Keratinocyte (primary cell): Measurements from ENCODE around the gene QSOX1. TPM values are rescaled to one million over a fixed set of nuclear protein-coding genes. Genes with fewer than 3 reads are reported as not detected.

Experiments used
- DNase-seq: peaks from one replicate; pipeline ENCODE4 v3.0.0-alpha.2; 2011; ENCODE audit warnings: low read depth, missing footprints, low spot score
- FAIRE-seq: peaks from 2 replicates; lab custom pipeline; 2011; peaks lifted over from hg19 to GRCh38; lab: Jason Lieb, UNC
- H2AFZ ChIP-seq: 2 replicates; pipeline ENCODE4 v1.6.0; 2012; ENCODE audit warnings: low read length, control low read depth, inconsistent platforms; ENCODE audit not compliant: control insufficient read depth
- H3K27ac ChIP-seq: 2 replicates; pipeline ENCODE4 v1.5.1; 2011; ENCODE audit warnings: low read length; ENCODE audit not compliant: control insufficient read depth, insufficient read depth
- H3K27me3 ChIP-seq: 3 replicates; pipeline ENCODE4 v1.6.0; 2011; ENCODE audit warnings: low read length; ENCODE audit not compliant: control insufficient read depth, insufficient read depth; ENCODE audit errors: extremely low read depth
- H3K36me3 ChIP-seq, 2 experiments: 2 replicates in 1 of 2; 3 replicates in 1 of 2; pipeline ENCODE4 v1.5.1; 2011; ENCODE audit warnings: low read length in 2 of 2, mild to moderate bottlenecking in 1 of 2; ENCODE audit not compliant: control insufficient read depth in 2 of 2, insufficient read depth in 2 of 2; ENCODE audit errors: extremely low read depth in 1 of 2
- H3K4me1 ChIP-seq: 3 replicates; pipeline ENCODE4 v1.5.1; 2011; ENCODE audit warnings: low read length; ENCODE audit not compliant: control insufficient read depth, insufficient read depth; ENCODE audit errors: extremely low read depth
- H3K4me2 ChIP-seq: 3 replicates; pipeline ENCODE4 v1.6.0; 2011; ENCODE audit warnings: low read depth, low read length; ENCODE audit not compliant: control insufficient read depth, insufficient read depth; ENCODE audit errors: extremely low read depth
- H3K4me3 ChIP-seq, 3 experiments: fragments of 200-600 bp in 1 of 3; sonication (generic) in 1 of 3; 2 replicates in 2 of 3; 3 replicates in 1 of 3; pipeline ENCODE4 v1.5.1; 2011 to 2016; ENCODE audit warnings: low read length in 3 of 3, mild to moderate bottlenecking in 3 of 3, control low read depth in 2 of 3, inconsistent platforms in 1 of 3, low read depth in 1 of 3, mixed read lengths in 1 of 3, mixed run types in 1 of 3, moderate library complexity in 1 of 3; ENCODE audit not compliant: control insufficient read depth in 2 of 3, insufficient read depth in 2 of 3; ENCODE audit errors: extremely low read depth in 1 of 3
- H3K79me2 ChIP-seq: 2 replicates; pipeline ENCODE4 v1.6.0; 2012; ENCODE audit warnings: low read length; ENCODE audit not compliant: control insufficient read depth, insufficient read depth
- H3K9ac ChIP-seq: 3 replicates; pipeline ENCODE4 v1.6.0; 2011; ENCODE audit warnings: low read length; ENCODE audit not compliant: control insufficient read depth, insufficient read depth; ENCODE audit errors: extremely low read depth
- H3K9me1 ChIP-seq: 3 replicates; pipeline ENCODE4 v1.6.0; 2011; ENCODE audit warnings: low read length; ENCODE audit not compliant: control insufficient read depth, insufficient read depth; ENCODE audit errors: extremely low read depth
- H3K9me3 ChIP-seq: 2 replicates; pipeline ENCODE4 v1.5.1; 2012; ENCODE audit warnings: low read depth, low read length; ENCODE audit not compliant: control insufficient read depth
- H4K20me1 ChIP-seq: 3 replicates; pipeline ENCODE4 v1.6.0; 2011; ENCODE audit warnings: low read length; ENCODE audit not compliant: control insufficient read depth, insufficient read depth; ENCODE audit errors: extremely low read depth
- CTCF ChIP-seq, 3 experiments: IDR thresholded peaks in 1 of 3; conservative IDR thresholded peaks in 1 of 3; optimal IDR thresholded peaks in 1 of 3; 2 replicates in 2 of 3; 3 replicates in 1 of 3; pipeline versions ENCODE3 to v1.5.1; 2011; ENCODE audit warnings: low read length in 3 of 3, mild to moderate bottlenecking in 3 of 3, moderate library complexity in 2 of 3, control low read depth in 1 of 3, inconsistent platforms in 1 of 3; ENCODE audit not compliant: insufficient read depth in 2 of 3; ENCODE audit errors: extremely low read depth in 1 of 3
- EZH2 ChIP-seq: IDR thresholded peaks from one replicate; pipeline ENCODE4 v1.6.1; 2012; ENCODE audit warnings: inconsistent platforms, mild to moderate bottlenecking, low read length, moderate library complexity
- dilution Hi-C: fragments of 300-500 bp; cut with MboI; formaldehyde crosslinking; loops from one replicate; pipeline ENCODE4 v1.7.0; 2020; ENCODE audit warnings: low sequenced_read_pairs; ENCODE audit not compliant: extremely low pct_ligation_motif_present
- polyA plus RNA-seq, 5 experiments: library from polyadenylated mRNA; depleted of rRNA in 3 of 5; stranded (reverse) in 3 of 5; stranded (forward) in 1 of 5; unstranded in 1 of 5; fragments of >200 nt; gene quantifications; 1 replicate in 1 of 5; 2 replicates in 3 of 5; 3 replicates in 1 of 5; pipeline versions ENCODE4 v1.2.1 to v1.2.3, GENCODE V29; 2011 to 2012; ENCODE audit warnings: missing spikeins in 2 of 5, low read depth in 1 of 5, low replicate concordance in 1 of 5

Gene QSOX1
- polyA plus RNA-seq, 1 donor (not counting 4 experiments of a cell fraction or from before 2014, with no cell fraction given) = 57.6 TPM

GRCh38 chr1:180183426-180183825 lies 28.8 kb downstream of the QSOX1 start:
- H3K36me3 ChIP-seq = peaks cover 35 to 54% of the 10 kb centered on the region in 2 experiments
- H2AFZ ChIP-seq = no peak overlapping the region
- no peak overlapping the region for H3K27ac ChIP-seq
- FAIRE-seq (no peak), DNase-seq (no peak)
- no peaks in the 10 kb centered on the region for H3K4me1 ChIP-seq
- H3K79me2 ChIP-seq = no peaks in the 10 kb centered on the region
- no peak overlapping the region for H3K4me3 ChIP-seq
- H4K20me1 ChIP-seq = peaks cover 3% of the 10 kb centered on the region
- no peak for TF ChIP-seq CTCF (optimal IDR thresholded peaks at IDR 0.05 in 1 of 3, IDR thresholded peaks at IDR 0.05 in 1 of 3, conservative IDR thresholded peaks at IDR 0.05 in 1 of 3; ENCODE audit: extremely low read depth in 1 of 3, insufficient read depth in 2 of 3, low read length in 3 of 3)
- H3K4me2 ChIP-seq = no peak overlapping the region
- H3K9ac ChIP-seq = no peak overlapping the region
- no peaks in the 10 kb centered on the region for H3K9me1 ChIP-seq
- no peaks in the 10 kb centered on the region for H3K27me3 ChIP-seq
- H3K9me3 ChIP-seq = no peaks in the 10 kb centered on the region
- dilution Hi-C loops = no loop called here

GRCh38 chr1:180184041-180184440 lies 29.4 kb downstream of the QSOX1 start:
- TF ChIP-seq CTCF (optimal IDR thresholded peaks at IDR 0.05 in 1 of 3, IDR thresholded peaks at IDR 0.05 in 1 of 3, conservative IDR thresholded peaks at IDR 0.05 in 1 of 3; ENCODE audit: extremely low read depth in 1 of 3, insufficient read depth in 2 of 3, low read length in 3 of 3) = no peak
- no peak for TF ChIP-seq EZH2
- Histone ChIP-seq H4K20me1 (no peaks in the 10 kb centered on the region), H2AFZ (no peak overlapping the region), H3K4me2 (no peak overlapping the region), H3K4me1 (no peaks in the 10 kb centered on the region), H3K27me3 (no peaks in the 10 kb centered on the region), H3K36me3 (peaks cover 40 to 59% of the 10 kb centered on the region in 2 experiments), H3K9ac (no peak overlapping the region), H3K4me3 (no peak overlapping the region), H3K9me1 (no peaks in the 10 kb centered on the region), H3K9me3 (no peaks in the 10 kb centered on the region), H3K27ac (no peak overlapping the region), H3K79me2 (no peaks in the 10 kb centered on the region)
- DNase-seq = no peak
- dilution Hi-C loops = no loop called here
- FAIRE-seq = no peak
